H1 (cell line): ENCODE results near the gene NUBPL.

Experiments
- ATF3 ChIP-seq: IDR thresholded peaks from 2 replicates; pipeline ENCODE4 v1.6.1; 2011; ENCODE audit warnings: low read depth, mild to moderate bottlenecking, low read length; ENCODE audit not compliant: insufficient read depth
- CTCF ChIP-seq, 3 experiments: IDR thresholded peaks; 1 replicate in 2 of 3; 2 replicates in 1 of 3; pipeline versions ENCODE4 v1.5.1 to v1.6.1; 2011; ENCODE audit warnings: low read length in 3 of 3, mild to moderate bottlenecking in 3 of 3, inconsistent platforms in 2 of 3, low read depth in 1 of 3, moderate library complexity in 1 of 3; ENCODE audit not compliant: insufficient read depth in 1 of 3; ENCODE audit errors: control extremely low read depth in 1 of 3
- KDM1A ChIP-seq: fragments of 200-600, 300-600 bp; sonication (generic); IDR thresholded peaks from 2 replicates; pipeline ENCODE4 v1.7.1; 2016; ENCODE audit warnings: mild to moderate bottlenecking, low read length, borderline replicate concordance
- MAFK ChIP-seq: IDR thresholded peaks from 2 replicates; pipeline ENCODE4 v1.6.1; 2012; ENCODE audit warnings: low read depth, mild to moderate bottlenecking, improper control_type of control experiment, low read length
- POLR2A ChIP-seq, 2 experiments: IDR thresholded peaks; 1 replicate in 1 of 2; 2 replicates in 1 of 2; pipeline ENCODE4 v1.6.1; 2011; ENCODE audit warnings: low read depth in 2 of 2, low read length in 2 of 2, mild to moderate bottlenecking in 2 of 2; ENCODE audit errors: control extremely low read depth in 1 of 2
- YY1 ChIP-seq: IDR thresholded peaks from 2 replicates; pipeline ENCODE4 v1.6.1; 2011; ENCODE audit warnings: low read depth, mild to moderate bottlenecking, low read length

GRCh38 chr14:31622060-31622459 is 60.9 kb downstream of the NUBPL start:
- TF ChIP-seq KDM1A (no peak), YY1 (no peak), MAFK (no peak), ATF3 (no peak), POLR2A (IDR thresholded peaks at IDR 0.05; ENCODE audit: control extremely low read depth in 1 of 2, low read depth in 2 of 2, low read length in 2 of 2) (no peak), CTCF (IDR thresholded peaks at IDR 0.05; ENCODE audit: control extremely low read depth in 1 of 3, insufficient read depth in 1 of 3, low read depth in 1 of 3, low read length in 3 of 3) (no peak)
